Endothelial cell of umbilical vein (primary cell): Measurements from ENCODE around the gene NPPA. TPM values are rescaled to one million over a fixed set of nuclear protein-coding genes. Genes with fewer than 3 reads are reported as not detected.

ENCODE experiments used
- BruUV-seq: library from RNA; stranded (reverse); fragments of 400-500 nt; replicated peaks from 2 replicates; lab custom pipeline; 2021; lab: Mats Ljungman, UMichigan
- CTCF ChIA-PET: fragments of 300-600, 350-600 bp; sonication (Branson Sonifier 250); formaldehyde crosslinking; loops from one replicate; lab custom pipeline; 2021; ENCODE audit warnings: antibody characterized with exemption, inconsistent platforms; lab: Charles Lee
- POLR2A ChIA-PET: fragments of 300-600, 350-600 bp; sonication (Branson Sonifier 250); formaldehyde crosslinking; loops from one replicate; lab custom pipeline; 2021; ENCODE audit warnings: antibody characterized with exemption, inconsistent platforms; lab: Charles Lee
- DNase-seq: peaks from one replicate; pipeline ENCODE4 v3.0.0-alpha.2; 2011; ENCODE audit warnings: low read depth, low spot score
- FAIRE-seq: peaks from 2 replicates; lab custom pipeline; 2011; peaks lifted over from hg19 to GRCh38; lab: Jason Lieb, UNC
- H2AFZ ChIP-seq: 2 replicates; pipeline ENCODE4 v1.6.0; 2012; ENCODE audit warnings: low read depth, low read length, control low read depth, inconsistent platforms
- H3K27ac ChIP-seq: 2 replicates; pipeline ENCODE4 v1.5.1; 2011; ENCODE audit warnings: low read depth, mild to moderate bottlenecking, control low read depth, low read length, moderate library complexity; ENCODE audit not compliant: insufficient read depth
- H3K27me3 ChIP-seq, 2 experiments: 2 replicates each; pipeline versions ENCODE4 v1.6.0 to v1.6.1; 2011; ENCODE audit warnings: low read length in 2 of 2, mixed read lengths in 1 of 2; ENCODE audit not compliant: control insufficient read depth in 2 of 2, insufficient read depth in 2 of 2
- H3K36me3 ChIP-seq, 2 experiments: 2 replicates in 1 of 2; 3 replicates in 1 of 2; pipeline ENCODE4 v1.5.1; 2011; ENCODE audit warnings: low read length in 2 of 2, mild to moderate bottlenecking in 1 of 2, moderate library complexity in 1 of 2; ENCODE audit not compliant: control insufficient read depth in 2 of 2, insufficient read depth in 2 of 2; ENCODE audit errors: extremely low read depth in 1 of 2
- H3K4me1 ChIP-seq: 3 replicates; pipeline ENCODE4 v1.5.1; 2011; ENCODE audit warnings: mild to moderate bottlenecking, low read length; ENCODE audit not compliant: control insufficient read depth, insufficient read depth; ENCODE audit errors: extremely low read depth
- H3K4me2 ChIP-seq: 2 replicates; pipeline ENCODE4 v1.6.1; 2011; ENCODE audit warnings: low read length, control low read depth, mixed read lengths; ENCODE audit not compliant: insufficient read depth
- H3K4me3 ChIP-seq, 3 experiments: fragments of 200-600 bp in 1 of 3; sonication (generic), shearing (Covaris generic) in 1 of 3; replicated peaks in 1 of 3; 2 replicates each; pipeline ENCODE4 v1.5.1; 2011 to 2016; ENCODE audit warnings: control low read depth in 3 of 3, low read length in 3 of 3, mild to moderate bottlenecking in 2 of 3, inconsistent platforms in 1 of 3, low read depth in 1 of 3, moderate library complexity in 1 of 3; ENCODE audit not compliant: insufficient read depth in 1 of 3
- H3K79me2 ChIP-seq: 2 replicates; pipeline ENCODE4 v1.6.0; 2012; ENCODE audit warnings: low read length, inconsistent platforms; ENCODE audit not compliant: control insufficient read depth, insufficient read depth
- H3K9ac ChIP-seq: replicated peaks from 2 replicates; pipeline ENCODE3; 2011; ENCODE audit warnings: low read length, control low read depth; ENCODE audit not compliant: insufficient read depth; ENCODE audit errors: extremely low read depth
- H3K9me1 ChIP-seq: replicated peaks from 3 replicates; pipeline ENCODE4 v1.6.0; 2011; ENCODE audit warnings: mild to moderate bottlenecking, low read length; ENCODE audit not compliant: control insufficient read depth, insufficient read depth; ENCODE audit errors: extremely low read depth
- H3K9me3 ChIP-seq: replicated peaks from 2 replicates; pipeline ENCODE4 v1.5.1; 2012; ENCODE audit warnings: low read length, inconsistent platforms; ENCODE audit not compliant: control insufficient read depth, insufficient read depth
- H4K20me1 ChIP-seq: replicated peaks from 2 replicates; pipeline ENCODE3; 2011; ENCODE audit warnings: mild to moderate bottlenecking, low read length; ENCODE audit not compliant: control insufficient read depth, insufficient read depth; ENCODE audit errors: extremely low read depth
- EZH2 ChIP-seq: IDR thresholded peaks from 2 replicates; pipeline ENCODE4 v1.6.1; 2012; ENCODE audit warnings: borderline replicate concordance, low read depth, mild to moderate bottlenecking, moderate library complexity, low read length, inconsistent platforms; ENCODE audit not compliant: severe bottlenecking
- FOS ChIP-seq: IDR thresholded peaks from 2 replicates; pipeline ENCODE4 v1.6.1; 2011; ENCODE audit warnings: mild to moderate bottlenecking, low read length, moderate library complexity, borderline replicate concordance; ENCODE audit not compliant: insufficient read depth
- GATA2 ChIP-seq: IDR thresholded peaks from 2 replicates; pipeline ENCODE4 v1.7.0; 2011; ENCODE audit warnings: low read depth, mild to moderate bottlenecking, moderate library complexity, mixed read lengths, low read length; ENCODE audit not compliant: insufficient read length, insufficient read depth
- JUN ChIP-seq: IDR thresholded peaks from 2 replicates; pipeline ENCODE4 v1.6.1; 2011; ENCODE audit warnings: borderline replicate concordance, low read depth; ENCODE audit not compliant: insufficient read length, insufficient read depth
- MYC ChIP-seq: IDR thresholded peaks from one replicate; pipeline ENCODE4 v1.6.1; 2011; ENCODE audit warnings: mild to moderate bottlenecking, low read depth, low read length
- POLR2AphosphoS5 ChIP-seq: IDR thresholded peaks from 2 replicates; pipeline ENCODE4 v1.6.1; 2012; ENCODE audit warnings: low read depth, mild to moderate bottlenecking, control low read depth, low read length, moderate library complexity; ENCODE audit not compliant: insufficient read depth
- dilution Hi-C: fragments of 300-500 bp; cut with MboI; formaldehyde crosslinking; loops from one replicate; pipeline ENCODE4 v1.15.0; 2019; ENCODE audit warnings: low sequenced_read_pairs; ENCODE audit not compliant: extremely low pct_ligation_motif_present
- intact Hi-C: fragments of 100-400 bp; cut with micrococcal nuclease; formaldehyde crosslinking; loops from one replicate; pipeline ENCODE4 v1.10.0; 2022
- polyA plus RNA-seq, 4 experiments: library from polyadenylated mRNA; depleted of rRNA in 3 of 4; stranded (reverse) in 3 of 4; unstranded in 1 of 4; fragments of >200 nt; gene quantifications; 2 replicates each; pipeline versions ENCODE4 v1.2.1 to v1.2.3, GENCODE V29; 2011 to 2012; ENCODE audit warnings: missing spikeins in 1 of 4
- total RNA-seq: library from RNA; stranded (reverse); gene quantifications from 2 replicates; pipeline ENCODE4 v1.2.3, GENCODE V29; 2021
- TF ChIP-seq, protein P1 (sequence below), 2 donors: IDR thresholded peaks; 1 replicate in 1 of 2; 2 replicates in 1 of 2; pipeline ENCODE4 v1.5.1; 2011; ENCODE audit warnings: low read length in 2 of 2, mild to moderate bottlenecking in 2 of 2, moderate library complexity in 2 of 2, control low read depth in 1 of 2, inconsistent platforms in 1 of 2, low read depth in 1 of 2; ENCODE audit not compliant: insufficient read depth in 1 of 2; ENCODE audit errors: extremely low read depth in 1 of 2

The NPPA gene
- total and polyA plus RNA-seq, 2 donors (not counting 3 experiments of a cell fraction or from before 2014, with no cell fraction given): not detected

DNA sequence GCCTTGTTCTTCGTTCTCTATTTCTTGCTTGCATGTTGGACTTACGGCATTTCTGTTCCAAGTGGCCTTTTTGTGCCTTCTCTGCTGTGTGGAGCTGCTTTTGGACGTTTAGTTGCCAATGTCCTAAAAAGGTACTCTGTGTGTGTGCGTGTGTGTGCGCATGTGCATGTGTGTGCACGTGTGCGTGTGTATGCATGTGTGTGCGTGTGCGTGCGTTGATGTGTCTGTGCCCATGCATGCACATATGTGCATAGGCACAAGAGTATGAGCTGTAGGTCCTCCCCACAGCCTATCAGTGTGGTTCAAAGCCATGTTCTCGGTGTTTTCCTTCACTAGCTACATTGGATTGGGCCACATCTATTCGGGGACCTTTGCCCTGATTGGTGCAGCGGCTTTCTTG is 13.7 kb downstream of the NPPA start:
- H3K9ac ChIP-seq: no peak overlapping the region
- H3K9me3 ChIP-seq: no peaks in the 10 kb centered on the region
- H3K27me3 ChIP-seq: no peaks in the 10 kb centered on the region
- H3K36me3 ChIP-seq: peaks cover 17 to 63% of the 10 kb centered on the region in 2 experiments
- no peak overlapping the region for H3K4me2 ChIP-seq
- no peaks in the 10 kb centered on the region for H3K9me1 ChIP-seq
- TF ChIP-seq EZH2 (no peak), FOS (no peak), GATA2 (no peak), JUN (no peak), MYC (no peak), POLR2AphosphoS5 (no peak)
- TF ChIP-seq, protein P1, sequence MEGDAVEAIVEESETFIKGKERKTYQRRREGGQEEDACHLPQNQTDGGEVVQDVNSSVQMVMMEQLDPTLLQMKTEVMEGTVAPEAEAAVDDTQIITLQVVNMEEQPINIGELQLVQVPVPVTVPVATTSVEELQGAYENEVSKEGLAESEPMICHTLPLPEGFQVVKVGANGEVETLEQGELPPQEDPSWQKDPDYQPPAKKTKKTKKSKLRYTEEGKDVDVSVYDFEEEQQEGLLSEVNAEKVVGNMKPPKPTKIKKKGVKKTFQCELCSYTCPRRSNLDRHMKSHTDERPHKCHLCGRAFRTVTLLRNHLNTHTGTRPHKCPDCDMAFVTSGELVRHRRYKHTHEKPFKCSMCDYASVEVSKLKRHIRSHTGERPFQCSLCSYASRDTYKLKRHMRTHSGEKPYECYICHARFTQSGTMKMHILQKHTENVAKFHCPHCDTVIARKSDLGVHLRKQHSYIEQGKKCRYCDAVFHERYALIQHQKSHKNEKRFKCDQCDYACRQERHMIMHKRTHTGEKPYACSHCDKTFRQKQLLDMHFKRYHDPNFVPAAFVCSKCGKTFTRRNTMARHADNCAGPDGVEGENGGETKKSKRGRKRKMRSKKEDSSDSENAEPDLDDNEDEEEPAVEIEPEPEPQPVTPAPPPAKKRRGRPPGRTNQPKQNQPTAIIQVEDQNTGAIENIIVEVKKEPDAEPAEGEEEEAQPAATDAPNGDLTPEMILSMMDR (IDR thresholded peaks at IDR 0.05; ENCODE audit: extremely low read depth in 1 of 2, insufficient read depth in 1 of 2, low read depth in 1 of 2, low read length in 2 of 2): no peak
- BruUV-seq: no TSS peak
- no peaks in the 10 kb centered on the region for H4K20me1 ChIP-seq
- dilution Hi-C loops (no loop called here), intact Hi-C loops (no loop called here)
- POLR2A ChIA-PET: no interaction called here
- no peak overlapping the region for H3K27ac ChIP-seq
- no peaks in the 10 kb centered on the region for H3K79me2 ChIP-seq
- CTCF ChIA-PET: no interaction called here
- DNase-seq: no peak
- FAIRE-seq: no peak
- H2AFZ ChIP-seq: no peak overlapping the region
- H3K4me3 ChIP-seq: no peak overlapping the region
- H3K4me1 ChIP-seq: no peaks in the 10 kb centered on the region
